PC-9 (cell line): ENCODE results near the gene INAVA. TPM values are rescaled to one million over a fixed set of nuclear protein-coding genes. Genes with fewer than 3 reads are reported as not detected.

Experiments
- BruUV-seq: library from RNA; stranded (reverse); fragments of 400-500 nt; replicated peaks from 2 replicates; lab custom pipeline; 2021; lab: Mats Ljungman, UMichigan
- CTCF ChIA-PET: fragments of 300-600 bp; sonication (Branson Sonifier 250); formaldehyde crosslinking; loops from one replicate; lab custom pipeline; 2022; ENCODE audit warnings: antibody characterized with exemption; lab: Charles Lee
- POLR2A ChIA-PET: fragments of 300-600 bp; sonication (Branson Sonifier 250); formaldehyde crosslinking; loops from one replicate; lab custom pipeline; 2022; ENCODE audit warnings: antibody characterized with exemption; ENCODE audit not compliant: unreplicated experiment; lab: Charles Lee
- DNase-seq, 2 experiments: peaks; one replicate each; pipeline versions ENCODE4 v3.0.0 to v3.0.0-alpha.2; 2015 to 2022; ENCODE audit warnings: mixed read lengths in 1 of 2
- H2AFZ ChIP-seq: fragments of 200-600 bp; sonication (generic); 2 replicates; pipeline ENCODE4 v1.8.1; 2017; ENCODE audit warnings: antibody characterized with exemption
- H3F3A ChIP-seq: fragments of 200-600 bp; sonication (generic); 2 replicates; pipeline ENCODE4 v1.8.1; 2017; ENCODE audit warnings: antibody characterized with exemption, mild to moderate bottlenecking, low read depth; ENCODE audit not compliant: insufficient read depth
- H3K27ac ChIP-seq: fragments of 200-600 bp; sonication (generic); 2 replicates; pipeline ENCODE4 v1.6.1; 2016; ENCODE audit warnings: mixed run types
- H3K27me3 ChIP-seq: fragments of 200-600 bp; sonication (generic); 2 replicates; pipeline ENCODE4 v1.6.1; 2016; ENCODE audit warnings: low read depth, mixed run types; ENCODE audit not compliant: insufficient read depth
- H3K36me3 ChIP-seq: fragments of 200-600 bp; sonication (generic); 2 replicates; pipeline ENCODE4 v1.6.1; 2016; ENCODE audit warnings: low read depth, mixed run types
- H3K4me1 ChIP-seq: fragments of 200-600 bp; sonication (generic); replicated peaks from 2 replicates; pipeline ENCODE4 v1.6.1; 2016; ENCODE audit warnings: mixed run types; ENCODE audit not compliant: insufficient read depth
- H3K4me2 ChIP-seq: fragments of 200-600 bp; sonication (generic); 2 replicates; pipeline ENCODE4 v1.6.1; 2017; ENCODE audit warnings: mixed run types
- H3K4me3 ChIP-seq: fragments of 200-600 bp; sonication (generic); 2 replicates; pipeline ENCODE4 v1.6.1; 2016; ENCODE audit warnings: mixed run types
- H3K79me2 ChIP-seq: fragments of 200-600 bp; sonication (generic); 2 replicates; pipeline ENCODE4 v1.6.1; 2017; ENCODE audit warnings: low read depth, mixed run types
- H3K9me2 ChIP-seq: fragments of 200-600 bp; sonication (generic); 2 replicates; pipeline ENCODE4 v1.8.1; 2017; ENCODE audit warnings: mild to moderate bottlenecking; ENCODE audit not compliant: insufficient read depth
- H3K9me3 ChIP-seq: fragments of 200-600 bp; sonication (generic); 2 replicates; pipeline ENCODE4 v1.8.1; 2016; ENCODE audit warnings: low read depth; ENCODE audit not compliant: insufficient read depth
- H4K20me1 ChIP-seq: fragments of 200-600 bp; sonication (generic); 2 replicates; pipeline ENCODE4 v1.8.1; 2017; ENCODE audit not compliant: insufficient read depth
- CTCF ChIP-seq: fragments of 200-600 bp; sonication (generic); conservative IDR thresholded peaks from 2 replicates; pipeline ENCODE4 v1.6.1; 2017; ENCODE audit warnings: mixed run types, antibody characterized with exemption, mild to moderate bottlenecking, moderate library complexity
- EZH2 ChIP-seq: fragments of 200-600 bp; sonication (generic); IDR thresholded peaks from 2 replicates; pipeline ENCODE4 v1.8.0; 2017; ENCODE audit warnings: antibody characterized with exemption, low read depth
- intact Hi-C: fragments of 100-400 bp; cut with micrococcal nuclease; formaldehyde crosslinking; loops from one replicate; pipeline ENCODE4 v1.10.0; 2022; ENCODE audit not compliant: unreplicated experiment
- total RNA-seq: library from RNA; stranded (reverse); gene quantifications from 2 replicates; pipeline ENCODE4 v1.2.3, GENCODE V29; 2021

The INAVA gene
- total RNA-seq, 1 experiment from 2014 or later: 49.8 TPM

- CTCF ChIA-PET: no interaction called here
- H3K4me3 ChIP-seq: no peak within 1 kb of the TSS
- DNase-seq: no peak
- no peaks in the 10 kb centered on the region for H4K20me1 ChIP-seq
- intact Hi-C loops: no loop called here
- H3K36me3 ChIP-seq: no peaks in the 10 kb centered on the region
- no peaks in the 10 kb centered on the region for H3K27me3 ChIP-seq
- H3F3A ChIP-seq: peaks cover 5% of the 10 kb centered on the region; the same call in 1 of the 2 replicates
- POLR2A ChIA-PET: no interaction called here
- no peak within 1 kb of the TSS for H2AFZ ChIP-seq
- TF ChIP-seq CTCF (no peak), EZH2 (no peak)
- no peaks in the 10 kb centered on the region for H3K79me2 ChIP-seq
- no peak within 1 kb of the TSS for H3K27ac ChIP-seq
- H3K4me2 ChIP-seq: no peak within 1 kb of the TSS
- no peaks in the 10 kb centered on the region for H3K9me2 ChIP-seq
- BruUV-seq: no TSS peak
- no peaks in the 10 kb centered on the region for H3K4me1 ChIP-seq
- H3K9me3 ChIP-seq: no peaks in the 10 kb centered on the region
Observed at GRCh38 chr1:200872446-200873115, 22.1 kb upstream of the INAVA start, which contains the start of gene GPR25. GPR25 (plus strand) TSS chr1:200872981; CDS start chr1:200873038, 57 bp downstream.

GRCh38 chr1:200873116-200873670 is 21.5 kb upstream of the INAVA start:
- Histone ChIP-seq H3K36me3 (no peaks in the 10 kb centered on the region), H3K4me2 (no peak overlapping the region), H3K27ac (no peak overlapping the region), H3K27me3 (no peaks in the 10 kb centered on the region), H3K4me1 (no peaks in the 10 kb centered on the region), H2AFZ (no peak overlapping the region), H3K9me2 (no peaks in the 10 kb centered on the region), H3K79me2 (no peaks in the 10 kb centered on the region), H4K20me1 (no peaks in the 10 kb centered on the region), H3K4me3 (no peak overlapping the region), H3F3A (peaks cover 5% of the 10 kb centered on the region; the same call in 1 of the 2 replicates), H3K9me3 (no peaks in the 10 kb centered on the region)
- intact Hi-C loops: no loop called here
- no peak for TF ChIP-seq EZH2
- TF ChIP-seq CTCF: no peak
- ChIA-PET POLR2A (no interaction called here), CTCF (no interaction called here)
- no TSS peak for BruUV-seq
- DNase-seq: peak in 1 of 2 experiments; percentile 26

GRCh38 chr1:200873671-200874397 is 20.9 kb upstream of the INAVA start:
- Histone ChIP-seq H2AFZ (no peak overlapping the region), H3K27ac (no peak overlapping the region)

More at GRCh38 chr1:200873671-200874397, 20.9 kb upstream of the INAVA start:
- H3K4me2 ChIP-seq: no peak overlapping the region
- no peak for DNase-seq
- H3K9me2 ChIP-seq: no peaks in the 10 kb centered on the region
- H3K9me3 ChIP-seq: no peaks in the 10 kb centered on the region
- H3K27me3 ChIP-seq: no peaks in the 10 kb centered on the region
- ChIA-PET POLR2A (no interaction called here), CTCF (no interaction called here)
- no peaks in the 10 kb centered on the region for H3K79me2 ChIP-seq
- H3F3A ChIP-seq: peaks cover 5% of the 10 kb centered on the region; the same call in 1 of the 2 replicates
- BruUV-seq: no TSS peak
- H4K20me1 ChIP-seq: no peaks in the 10 kb centered on the region
- no peaks in the 10 kb centered on the region for H3K36me3 ChIP-seq
- no peak for TF ChIP-seq CTCF
- no peak for TF ChIP-seq EZH2
- no peaks in the 10 kb centered on the region for H3K4me1 ChIP-seq
- no peak overlapping the region for H3K4me3 ChIP-seq
- intact Hi-C loops: no loop called here
